NCI-H345 treated with DMSO at 0.1 percent for 48 hours (cell line): ENCODE measurements around the gene UNC5B.
A peak's percentile ranks its signal among the peaks of the same experiment; 100 is the strongest.

Experiments used
- DNase-seq: peaks from one replicate; lab custom pipeline; 2025; ENCODE audit not compliant: unreplicated experiment; lab: John Stamatoyannopoulos, UW

UNC5B gene

DNA sequence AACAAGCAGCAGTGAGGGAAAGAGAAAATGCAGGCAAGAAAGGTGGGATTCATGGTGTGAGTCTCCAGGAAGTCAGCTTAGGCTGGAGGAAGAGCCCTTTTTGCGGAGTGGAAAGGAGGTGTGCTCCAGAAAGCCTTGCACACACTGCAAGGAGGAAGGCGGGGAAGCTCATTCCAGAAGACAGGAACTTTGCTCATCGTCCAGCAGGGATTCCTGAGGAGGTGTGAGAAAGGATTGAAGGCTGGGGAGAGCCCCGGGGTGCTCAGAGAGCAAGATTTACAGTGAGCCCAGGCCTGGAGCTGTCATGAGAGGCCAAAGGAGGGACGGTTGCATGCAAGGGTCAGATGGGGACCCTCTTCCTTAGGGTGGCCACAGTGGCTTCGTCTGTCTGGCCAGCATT, 124.3 kb downstream of the UNC5B start:
- no peak for DNase-seq

DNA sequence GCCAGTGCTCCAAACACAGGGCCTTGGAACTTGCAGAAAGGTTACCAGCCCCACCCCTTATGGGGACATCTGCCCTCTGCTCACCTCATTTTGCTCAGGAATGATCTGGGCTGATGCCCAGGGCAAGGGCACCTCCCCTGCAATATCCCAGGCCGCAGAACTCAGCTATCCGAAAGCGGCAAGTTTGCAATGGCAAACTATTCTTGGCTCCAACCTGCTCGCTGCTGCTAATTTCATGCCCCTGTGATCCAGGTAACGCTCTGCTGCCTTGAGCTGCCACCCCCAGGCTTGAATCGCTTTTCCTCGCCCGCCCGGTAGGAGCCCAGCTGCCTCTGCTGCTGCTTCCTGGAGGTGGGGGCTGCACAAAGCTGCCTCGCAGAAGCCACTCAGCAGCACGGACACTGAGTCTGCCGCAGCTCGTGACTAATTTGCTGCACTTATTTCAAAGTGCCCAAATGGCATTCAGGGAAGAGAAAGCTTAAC, 124.9 kb downstream of the UNC5B start:
- no peak for DNase-seq

DNA sequence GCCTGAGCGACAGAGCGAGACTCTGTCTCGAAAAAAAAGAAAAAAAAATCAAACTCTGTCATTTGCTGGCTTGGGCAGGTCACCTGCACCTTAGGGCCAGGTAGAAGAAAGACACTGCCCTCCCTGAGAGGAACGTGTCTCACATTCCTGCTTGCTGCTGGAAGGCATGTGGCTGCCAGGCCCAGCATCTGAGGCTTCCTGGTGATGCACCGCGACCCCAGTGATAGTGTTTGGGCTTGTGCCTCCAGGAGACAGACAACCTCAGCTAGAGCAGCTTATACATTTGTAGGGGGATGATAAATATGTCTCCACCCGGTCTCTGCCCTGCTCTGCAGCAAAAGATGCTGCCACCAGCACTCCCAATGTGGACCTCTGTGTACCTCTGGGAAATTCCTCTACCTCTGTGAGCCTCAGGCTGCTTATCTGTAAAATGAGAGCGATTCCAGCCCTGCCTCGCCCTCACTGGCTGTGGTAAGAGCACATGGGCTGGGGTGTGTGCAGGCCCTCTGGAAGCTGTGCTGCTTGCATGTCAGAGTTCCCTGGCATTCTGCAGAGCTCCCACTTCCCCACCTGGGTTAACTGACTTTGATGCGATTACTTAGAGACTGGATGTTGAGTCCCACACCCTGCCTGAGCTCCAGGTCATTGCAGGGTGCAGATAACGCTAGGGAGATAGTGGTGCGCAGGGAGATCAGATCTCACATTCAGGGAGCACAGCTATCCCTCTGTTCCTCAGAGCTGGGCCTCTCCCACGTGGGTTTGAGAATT, 126.5 kb downstream of the UNC5B start:
- DNase-seq, result no peak

DNA sequence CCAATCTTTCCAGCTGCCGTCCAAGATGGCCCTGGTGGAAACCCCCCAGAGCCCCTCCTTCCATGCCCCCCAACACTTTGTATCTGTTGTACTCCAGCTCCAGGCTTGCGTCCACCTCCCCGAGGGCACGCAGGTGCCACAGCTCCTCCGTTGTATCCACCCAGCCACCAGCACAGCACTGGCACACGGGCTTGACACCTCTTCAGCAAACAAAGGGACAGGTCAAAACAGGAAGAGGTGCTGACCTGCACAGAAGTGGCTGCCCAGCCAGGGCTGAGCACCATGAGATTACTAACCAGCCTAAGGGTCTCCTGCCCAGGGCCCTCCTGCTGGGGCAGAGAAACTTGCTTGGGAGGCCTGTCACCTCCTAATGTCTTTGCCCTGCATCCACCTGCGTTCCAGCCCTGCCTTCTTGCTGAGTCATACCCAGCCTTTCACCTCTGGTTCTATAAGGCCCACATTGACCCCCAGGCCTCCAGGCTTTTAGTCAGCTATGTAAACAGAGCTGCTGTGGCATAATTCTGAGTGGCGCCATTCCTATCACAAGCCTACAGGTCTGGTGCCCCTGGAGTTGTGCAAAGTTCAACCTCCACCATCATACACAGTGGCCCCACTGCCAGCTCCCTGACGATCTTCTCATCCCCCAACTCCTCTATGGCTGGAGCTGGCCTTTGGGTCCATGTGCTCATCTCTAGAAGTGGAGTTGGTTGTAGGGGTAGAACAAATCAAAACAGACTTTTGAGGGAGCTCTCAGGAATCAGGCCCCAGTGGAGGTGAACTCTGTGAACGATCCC, 127.6 kb downstream of the UNC5B start:
- no peak for DNase-seq

DNA sequence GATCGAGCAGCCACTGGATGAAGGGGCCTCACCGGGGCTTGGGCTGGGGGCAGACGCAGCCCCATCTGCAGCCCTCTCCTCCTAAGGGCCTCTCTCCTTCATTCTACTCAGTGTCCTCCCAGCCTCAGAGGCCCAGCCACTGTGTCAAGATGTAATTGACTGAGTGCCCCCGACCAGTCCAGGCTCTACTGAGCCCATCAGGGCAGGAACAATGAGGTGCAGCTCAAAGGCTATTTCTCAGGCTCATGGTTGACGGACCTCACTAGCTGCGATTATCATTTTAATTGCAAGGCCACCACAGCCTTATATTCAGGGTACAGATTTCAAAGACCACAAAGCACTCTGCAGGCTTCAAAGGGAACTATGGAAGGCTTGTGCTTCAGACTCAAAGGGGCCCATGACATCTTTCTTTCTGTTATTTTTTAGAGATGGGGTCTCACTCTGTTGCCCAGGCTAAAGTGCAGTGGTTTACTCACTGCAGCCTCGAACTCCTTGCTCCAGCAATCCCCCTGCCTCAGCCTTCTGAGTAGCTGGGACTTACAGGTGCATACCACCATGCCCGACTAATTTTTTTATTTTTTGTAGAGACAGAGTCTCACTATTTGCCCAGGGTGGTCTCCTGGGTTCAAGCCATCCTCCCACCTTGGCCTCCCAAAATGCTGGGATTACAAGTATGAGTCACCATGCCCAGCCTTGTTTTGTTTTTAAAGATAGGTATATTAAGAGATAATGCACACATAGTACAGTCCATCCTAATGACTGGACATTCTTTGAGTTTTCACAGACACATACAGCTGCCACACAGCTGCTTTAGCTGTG, 130.4 kb downstream of the UNC5B start:
- DNase-seq, result no peak

DNA sequence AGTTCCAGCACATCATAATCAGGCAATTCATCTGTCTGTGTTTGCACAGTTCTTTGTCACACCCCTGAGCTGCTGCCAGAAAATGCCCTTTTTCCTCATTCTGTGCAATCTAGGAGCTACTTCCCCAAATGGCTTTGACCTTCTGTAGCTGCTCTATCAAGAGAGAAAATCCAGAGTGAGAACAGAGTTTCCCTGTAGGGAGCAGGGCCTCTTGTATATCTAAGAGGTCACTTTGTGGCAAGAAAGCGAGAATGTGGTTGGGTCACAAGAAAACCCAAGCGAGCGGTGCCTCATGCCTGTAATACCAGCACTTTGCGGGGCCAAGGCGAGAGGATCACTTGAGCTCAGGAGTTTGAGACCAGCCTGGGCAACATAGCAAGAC, 131.0 kb downstream of the UNC5B start:
- no peak for DNase-seq

DNA sequence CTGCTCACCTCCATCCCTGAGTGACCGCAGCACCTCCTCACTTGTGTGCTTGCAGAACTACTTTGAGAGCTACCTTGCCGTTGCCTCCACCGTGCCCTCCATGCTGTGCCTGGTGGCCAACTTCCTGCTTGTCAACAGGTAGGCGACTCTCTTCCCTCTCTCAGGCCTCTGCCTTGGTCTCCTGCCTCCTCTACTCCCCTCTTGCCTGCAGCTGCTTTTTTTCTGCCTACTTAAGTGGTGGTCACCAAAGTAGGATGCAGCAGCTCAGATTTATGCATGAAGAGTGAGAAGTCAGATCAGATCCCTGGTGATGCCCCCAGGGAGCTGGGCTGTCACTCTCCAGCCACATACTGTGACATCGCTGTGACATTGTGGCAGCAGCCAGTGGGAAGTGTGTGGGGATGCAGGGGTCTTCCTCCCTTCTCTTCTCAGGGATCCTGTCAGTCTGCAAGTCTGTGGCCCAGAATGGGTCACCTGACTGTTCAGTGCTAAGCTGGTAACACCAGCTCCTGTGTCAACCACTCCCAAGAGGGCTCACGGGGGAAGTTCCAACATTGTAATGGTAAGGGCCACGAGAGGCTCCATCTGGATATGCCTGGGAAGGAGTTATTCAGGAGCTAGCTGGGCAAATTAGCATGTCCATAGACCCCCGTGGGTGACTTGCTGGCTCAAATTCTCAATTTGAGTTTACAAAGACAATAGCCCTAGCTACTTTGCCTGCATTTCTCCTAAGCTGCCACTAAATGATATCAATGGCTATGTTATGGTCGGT, 132.0 kb downstream of the UNC5B start:
- DNase-seq, result no peak

DNA sequence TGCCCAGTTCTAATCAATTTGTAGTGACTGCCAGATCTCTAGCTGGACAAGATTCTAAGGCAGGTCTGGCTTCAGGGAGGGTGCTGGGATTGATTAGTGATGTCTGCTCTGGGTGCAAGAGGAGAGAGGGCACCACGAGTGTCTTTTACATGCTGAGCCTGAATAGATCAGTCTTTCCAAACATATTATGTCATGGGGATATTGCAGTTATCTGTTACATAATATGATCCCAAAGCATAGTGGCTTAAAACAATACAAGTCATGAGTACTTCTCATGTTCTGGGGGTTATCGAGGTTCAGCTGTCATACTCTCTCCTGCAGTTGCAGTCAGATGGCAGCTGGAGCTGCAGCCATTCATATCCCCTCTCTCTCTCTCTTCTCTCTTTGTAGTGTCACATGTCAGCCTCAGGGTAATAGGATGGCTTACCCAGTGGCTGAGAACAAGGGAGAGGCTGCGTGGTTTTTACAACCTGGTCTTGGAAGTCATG, 132.7 kb downstream of the UNC5B start:
- DNase-seq, result peak; percentile 29

DNA sequence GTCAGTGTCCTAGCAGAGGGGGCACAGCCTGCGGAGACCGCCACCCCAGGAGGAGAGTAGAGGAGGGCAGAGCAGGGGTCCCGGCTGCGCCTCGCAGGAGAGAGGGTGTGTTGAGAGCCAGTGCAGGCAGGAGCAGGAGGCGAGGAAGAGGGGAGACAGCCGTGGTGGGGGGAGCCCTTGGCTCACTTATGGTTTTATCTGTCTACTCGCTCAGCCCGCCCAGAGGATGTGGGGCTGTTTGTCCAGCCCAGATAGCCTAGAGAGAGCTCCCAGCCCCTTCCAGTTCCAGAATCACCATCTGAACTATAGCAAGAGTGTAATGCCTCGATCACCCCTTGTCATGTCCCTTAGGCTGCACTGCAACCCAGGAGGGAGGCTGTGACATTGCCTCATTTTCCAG, 133.3 kb downstream of the UNC5B start:
- no peak for DNase-seq

DNA sequence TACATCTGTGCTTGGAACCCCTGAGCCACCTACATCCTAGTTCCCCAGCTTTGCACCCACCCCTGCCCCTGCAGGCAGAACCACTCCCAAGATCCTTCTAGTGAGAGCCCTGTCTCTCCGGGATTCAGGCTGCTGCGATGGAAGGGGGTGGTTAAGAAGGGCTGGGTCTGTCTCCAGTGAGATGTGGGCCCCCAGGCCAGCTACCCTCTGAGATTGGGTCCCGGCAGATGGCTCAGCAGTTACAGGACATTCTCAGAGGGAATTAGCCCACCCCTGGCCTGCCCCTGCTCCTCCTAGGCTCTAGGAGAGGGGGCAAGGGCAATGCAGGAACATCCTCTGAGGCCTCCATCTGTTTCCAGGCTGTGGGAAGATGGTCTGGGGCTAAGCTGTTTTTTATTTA, 134.4 kb downstream of the UNC5B start:
- no peak for DNase-seq

DNA sequence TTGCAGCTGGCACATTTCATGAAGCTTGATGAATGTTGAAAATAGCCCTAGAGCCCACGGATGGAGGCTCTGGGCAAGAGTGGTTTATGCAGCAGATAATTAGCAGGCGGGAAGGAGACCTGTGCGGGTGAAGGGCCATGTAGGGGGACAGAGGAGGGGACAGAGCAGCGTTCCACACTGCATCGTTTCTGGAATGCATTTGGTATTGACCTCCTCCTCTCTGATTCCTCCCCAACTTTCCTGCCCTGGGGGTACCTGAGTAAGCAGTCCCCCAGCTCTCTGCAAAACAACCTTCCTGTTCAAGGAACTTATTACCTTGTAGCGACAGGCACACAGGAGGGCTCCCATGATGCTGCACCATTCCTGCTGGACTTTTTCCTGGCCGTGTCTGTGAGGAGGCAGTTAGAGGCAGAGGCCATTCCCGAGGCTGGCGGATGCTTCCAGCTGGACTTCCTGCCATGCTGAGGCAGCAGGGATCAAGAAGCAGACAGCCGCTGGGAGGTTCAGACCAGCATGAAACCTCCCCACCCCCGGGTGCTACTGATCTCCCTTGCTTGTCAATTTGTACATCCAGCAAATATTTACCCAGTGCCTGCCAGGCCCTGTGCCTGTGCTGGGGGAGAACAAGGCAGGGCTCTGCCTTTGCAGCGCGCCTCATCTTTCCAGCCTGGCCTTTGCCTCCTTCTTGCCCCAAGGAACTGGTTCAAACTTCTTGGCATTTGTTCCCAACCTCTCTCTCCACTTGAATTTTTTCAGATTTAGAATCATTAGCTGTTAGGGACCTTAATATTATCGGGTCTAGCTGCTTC, 135.4 kb downstream of the UNC5B start:
- DNase-seq, result peak; percentile 63

DNA sequence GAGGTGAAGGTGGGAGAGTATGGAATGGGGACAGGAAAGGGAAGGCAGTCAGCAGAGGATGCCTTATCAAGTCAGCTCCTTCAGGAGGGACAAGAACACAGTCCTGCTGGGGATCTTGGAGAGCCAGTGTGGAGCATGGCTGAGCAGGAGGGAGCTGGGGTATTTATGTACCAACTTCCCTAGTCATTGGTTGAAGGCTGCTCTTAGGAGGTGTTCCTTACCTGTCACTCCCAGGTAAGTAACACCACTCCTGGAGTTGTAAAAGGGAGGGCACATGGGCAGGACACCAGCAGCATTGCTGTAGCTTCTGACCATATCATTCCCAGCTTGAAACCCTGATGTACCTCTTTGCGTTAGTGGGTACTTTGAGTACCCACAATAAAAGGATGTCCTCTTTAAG, 136.5 kb downstream of the UNC5B start:
- no peak for DNase-seq

DNA sequence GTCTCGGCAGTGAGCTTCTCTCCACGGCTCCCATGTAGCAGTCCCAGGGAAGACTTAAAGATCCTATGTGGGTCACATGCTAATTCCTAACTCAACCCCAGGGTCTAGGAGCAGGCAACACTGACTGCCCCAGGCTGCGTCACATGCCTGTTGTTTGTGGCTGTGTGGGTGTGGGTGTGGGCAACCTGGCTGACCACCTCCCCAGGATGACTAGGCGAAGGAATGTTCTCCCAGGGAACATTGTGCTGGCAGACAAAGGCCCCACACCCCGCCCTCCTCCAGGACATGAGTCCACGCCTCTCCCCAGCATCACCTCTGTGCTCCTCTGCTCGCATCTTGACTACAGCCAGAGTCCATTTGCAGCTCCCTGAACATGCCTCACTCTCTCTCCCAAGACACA, 137.0 kb downstream of the UNC5B start:
- no peak for DNase-seq

DNA sequence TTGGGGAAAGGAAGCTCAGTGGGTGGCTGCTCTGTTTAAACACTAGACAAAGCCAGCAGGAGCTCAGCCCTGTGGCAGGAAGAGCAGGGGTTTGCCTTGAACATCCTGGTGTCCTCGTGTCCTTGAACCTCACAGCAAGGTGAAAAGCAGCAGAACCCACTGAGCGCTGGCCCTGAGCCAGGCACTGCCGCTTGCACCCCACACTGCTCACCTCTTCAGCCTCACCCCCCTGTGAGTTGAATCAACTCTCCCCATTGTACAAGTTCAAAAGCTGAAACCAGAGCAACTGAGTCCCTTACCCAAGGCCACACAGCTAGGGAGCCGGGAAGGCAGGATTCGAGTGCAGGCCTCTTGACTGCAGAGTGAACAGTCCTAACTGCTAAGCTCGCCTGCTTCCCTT, 138.7 kb downstream of the UNC5B start:
- DNase-seq, result peak; percentile 88

DNA sequence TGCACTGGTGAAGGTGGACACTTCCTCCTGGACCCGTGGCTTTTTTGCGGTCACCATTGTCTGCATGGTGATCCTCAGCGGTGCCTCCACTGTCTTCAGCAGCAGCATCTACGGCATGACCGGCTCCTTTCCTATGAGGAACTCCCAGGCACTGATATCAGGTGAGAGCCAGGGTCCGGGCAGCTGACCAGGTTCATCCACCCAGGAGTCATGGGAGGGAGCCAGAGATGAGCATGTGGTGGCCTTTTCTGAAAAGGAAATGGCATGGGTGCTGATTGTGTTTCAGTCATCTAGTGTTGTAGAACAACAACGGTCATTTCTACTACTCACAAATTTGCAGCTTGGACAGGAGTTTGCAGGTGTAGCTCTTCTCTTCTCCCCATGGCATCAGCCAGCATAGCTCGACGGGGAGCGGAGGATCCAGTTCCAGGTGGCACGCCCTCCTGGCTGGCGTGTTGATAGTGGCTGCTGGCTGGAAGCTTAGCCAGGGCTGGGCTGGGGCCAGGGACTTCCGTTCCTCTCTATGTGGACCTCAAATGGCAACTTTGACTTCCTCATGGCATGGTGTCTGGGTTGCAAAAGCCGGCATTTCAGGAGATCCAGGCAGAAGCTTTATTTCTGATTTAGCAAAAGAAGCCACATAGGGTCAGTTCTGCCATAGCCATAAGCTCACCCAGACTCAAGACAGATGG, 139.4 kb downstream of the UNC5B start:
- peak; percentile 55 for DNase-seq
